HG03469 (cell line): ENCODE measurements around the gene KANK3.
"Not testable (repeated sequence)": the region's sequence is repeated elsewhere in the genome, so short reads cannot be mapped to it uniquely, and the experiment has no call there.

Source experiments
- ATAC-seq: cut with Tn5 transposase; IDR thresholded peaks from one replicate; pipeline ENCODE4 v1.9.1; 2021; ENCODE audit warnings: mild to moderate bottlenecking, moderate library complexity, moderate number of reproducible peaks; ENCODE audit not compliant: unreplicated experiment

The KANK3 gene

DNA sequence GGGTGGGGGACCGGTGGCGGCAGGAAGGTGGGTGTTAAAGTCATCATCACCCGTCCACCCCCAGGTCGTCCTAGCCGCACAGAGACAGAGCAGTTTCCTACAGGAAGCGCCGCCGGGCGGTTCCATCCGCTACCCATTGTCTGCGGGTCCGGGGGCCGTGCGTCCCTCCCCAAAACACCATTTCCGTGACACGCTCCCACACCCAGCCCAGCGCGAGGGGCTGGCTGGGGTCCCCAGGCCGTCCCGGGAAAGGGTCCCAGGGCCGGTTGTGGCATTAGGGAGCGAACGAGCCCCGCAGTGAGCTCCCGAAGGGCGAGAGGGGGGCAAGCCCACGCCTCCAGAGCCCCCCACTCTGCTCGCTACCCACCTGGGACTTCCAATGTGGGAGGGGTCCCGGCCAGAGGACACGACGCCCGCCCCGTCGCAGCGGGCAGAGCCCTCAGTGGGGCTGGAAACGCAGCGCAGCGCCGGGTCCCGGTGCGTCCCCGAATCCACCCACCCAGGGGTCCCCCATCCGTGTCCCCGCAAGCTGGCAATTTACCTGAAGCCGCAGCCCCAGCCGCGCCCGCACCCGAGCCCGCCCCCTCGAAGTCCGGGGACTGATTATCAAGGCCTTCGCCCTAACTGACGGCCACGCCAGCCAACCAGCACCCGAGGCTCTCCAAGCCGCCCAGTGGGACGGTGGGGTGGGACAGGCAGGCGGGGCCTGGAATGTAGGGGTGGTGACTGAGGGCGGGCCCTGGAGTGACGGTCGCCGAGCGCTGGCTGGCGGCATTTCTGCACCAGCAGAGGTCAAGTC is at the start of gene KANK3:
Gene KANK3, minus strand, starts transcription at position 579 of the 799 bp plus-strand sequence. CDS start 5,434 bp downstream, outside the sequence.
- ATAC-seq, result no peak

- no peak for ATAC-seq
Observed at GRCh38 chr19:8392017-8392591, 49.0 kb upstream of the KANK3 start.

- ATAC-seq, result no peak
Observed at GRCh38 chr19:8391198-8392016, 48.3 kb upstream of the KANK3 start.

DNA sequence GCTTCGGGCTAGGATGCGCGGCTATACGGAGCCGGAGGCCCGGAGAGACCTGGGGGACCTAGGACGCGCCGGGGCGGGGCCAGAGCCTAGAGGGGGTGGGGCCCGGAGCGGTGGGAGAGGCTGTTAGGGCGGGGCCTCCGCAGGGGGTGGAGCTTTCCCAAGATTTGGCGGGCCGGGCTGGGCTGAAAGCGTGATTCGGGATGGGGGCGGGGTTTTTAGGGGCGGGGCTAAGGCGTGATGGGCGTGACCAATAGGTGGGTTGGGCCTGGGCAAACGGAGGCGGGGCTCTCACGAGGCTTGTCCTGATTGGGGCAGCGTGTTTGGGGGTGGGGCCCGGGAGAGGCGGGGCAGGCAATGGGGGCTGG is 47.5 kb upstream of the KANK3 start:
- peak; percentile 16 for ATAC-seq

DNA sequence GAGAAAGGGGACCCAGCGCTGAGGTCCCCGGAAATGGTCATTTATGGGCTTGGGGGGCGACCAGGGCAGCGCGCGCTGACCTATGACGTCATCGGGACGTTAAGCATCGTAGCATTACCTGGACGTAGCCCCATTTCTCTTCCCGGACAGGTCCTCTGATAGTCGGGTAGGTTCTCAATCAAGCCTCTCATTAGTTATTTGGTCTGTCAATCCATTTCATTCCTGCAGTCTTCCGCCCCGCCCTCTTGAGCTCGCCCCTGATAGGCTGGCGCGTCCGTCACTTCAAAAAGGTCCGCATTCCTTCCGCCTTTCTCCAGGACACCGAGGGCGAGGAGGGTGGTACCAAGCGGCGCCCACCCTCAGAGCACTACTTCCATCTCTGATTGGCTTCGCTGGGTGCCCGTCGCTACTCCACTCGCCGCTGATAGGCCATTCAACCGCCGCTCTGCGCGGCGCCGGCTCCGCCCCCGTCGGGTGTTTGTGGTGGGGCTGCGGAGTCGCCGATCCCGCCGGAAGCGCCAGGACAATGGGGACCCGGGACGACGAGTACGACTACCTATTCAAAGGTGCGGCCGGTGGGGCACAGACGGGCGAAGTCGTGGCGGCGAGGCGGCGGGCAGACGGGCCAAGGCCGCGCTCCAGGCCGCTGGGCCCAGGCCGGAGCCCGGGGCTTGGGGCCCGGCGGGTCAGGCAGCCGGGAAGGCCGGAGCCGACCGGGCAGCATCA is 47.0 kb upstream of the KANK3 start, which contains the start of gene RAB11B:
Gene RAB11B, plus strand, starts transcription at position 470 of the 726 bp plus-strand sequence. Its CDS starts 57 bp downstream, at position 527.
- ATAC-seq, result peak; percentile 83

DNA sequence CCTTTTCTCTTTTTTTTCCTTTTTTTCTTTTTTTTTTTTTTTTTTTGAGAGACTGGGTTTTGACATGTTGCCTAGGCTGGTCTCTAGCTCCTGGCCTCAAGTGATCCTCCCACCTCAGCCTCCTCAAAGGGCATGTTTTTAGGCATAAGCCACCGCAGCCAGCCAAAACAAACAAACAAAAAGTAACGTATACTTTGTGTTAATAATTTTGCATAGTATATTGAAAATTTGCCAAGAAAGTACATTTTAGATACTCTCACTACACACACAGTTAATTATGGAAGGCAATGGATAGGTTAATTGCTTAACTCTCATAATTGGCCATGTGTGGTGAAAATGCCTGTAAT is 45.5 kb upstream of the KANK3 start:
- no peak for ATAC-seq

DNA sequence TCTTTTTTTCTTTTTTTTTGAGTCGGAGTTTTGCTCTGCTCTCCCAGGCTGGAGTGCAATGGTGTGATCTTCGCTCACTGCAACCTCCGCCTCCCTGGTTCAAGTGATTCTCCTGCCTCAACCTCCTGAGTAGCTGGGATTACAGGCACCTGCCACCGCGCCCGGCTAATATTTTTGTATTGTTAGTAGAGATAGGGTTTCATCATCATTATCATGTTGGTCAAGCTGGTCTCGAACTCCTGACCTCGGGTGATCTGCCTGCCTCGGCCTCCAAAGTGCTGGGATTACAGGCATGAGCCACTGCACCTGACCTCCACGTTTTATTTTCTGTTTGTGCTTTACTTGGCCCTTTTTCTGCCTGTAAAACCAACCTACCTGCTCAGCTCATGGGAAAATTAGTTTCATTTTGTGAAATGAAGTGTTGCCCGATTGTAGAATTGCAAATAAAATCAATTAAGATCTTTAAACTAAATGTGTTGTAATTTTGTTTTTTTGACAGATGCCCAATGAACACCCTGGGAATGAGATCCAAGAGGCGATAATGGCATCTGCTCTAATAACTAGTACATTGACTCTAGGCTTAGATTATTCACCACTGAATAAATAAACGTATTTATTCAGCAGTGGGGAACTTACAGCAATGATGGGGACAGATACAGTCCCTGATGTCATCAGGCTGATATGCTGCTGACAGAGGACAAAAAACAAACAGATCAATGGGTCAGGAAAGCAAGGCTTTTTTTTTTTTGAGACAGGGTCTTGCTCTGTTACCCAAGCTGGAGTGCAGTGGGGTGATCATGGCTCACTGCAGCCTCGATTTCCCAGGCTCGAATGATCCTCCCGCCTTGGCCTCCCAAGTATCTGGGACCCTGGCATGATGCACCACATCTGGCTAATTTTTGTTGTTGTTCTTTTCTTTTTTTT is 44.9 kb upstream of the KANK3 start:
- ATAC-seq, result no peak

DNA sequence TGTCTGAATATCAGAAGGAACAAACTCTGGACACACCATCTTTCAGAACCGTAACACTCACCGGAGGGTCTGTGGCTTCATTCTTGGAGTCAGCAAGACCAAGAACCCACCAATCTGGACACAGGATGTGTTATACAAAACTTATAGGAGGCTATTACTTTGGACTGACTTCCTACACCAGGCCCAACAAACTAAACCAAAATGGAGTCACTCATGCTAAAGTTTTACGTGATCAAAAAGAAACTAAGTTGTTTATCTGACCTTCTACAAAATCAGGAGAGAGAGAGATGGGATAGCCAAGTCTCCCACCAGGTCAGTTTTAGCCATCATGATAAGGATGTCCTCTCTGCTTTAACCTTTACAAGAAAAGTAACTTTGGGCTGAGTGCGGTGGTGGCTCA is 43.9 kb upstream of the KANK3 start:
- no peak for ATAC-seq

GRCh38 chr19:8386419-8386818 is 43.4 kb upstream of the KANK3 start:
- not testable (repeated sequence) for ATAC-seq

DNA sequence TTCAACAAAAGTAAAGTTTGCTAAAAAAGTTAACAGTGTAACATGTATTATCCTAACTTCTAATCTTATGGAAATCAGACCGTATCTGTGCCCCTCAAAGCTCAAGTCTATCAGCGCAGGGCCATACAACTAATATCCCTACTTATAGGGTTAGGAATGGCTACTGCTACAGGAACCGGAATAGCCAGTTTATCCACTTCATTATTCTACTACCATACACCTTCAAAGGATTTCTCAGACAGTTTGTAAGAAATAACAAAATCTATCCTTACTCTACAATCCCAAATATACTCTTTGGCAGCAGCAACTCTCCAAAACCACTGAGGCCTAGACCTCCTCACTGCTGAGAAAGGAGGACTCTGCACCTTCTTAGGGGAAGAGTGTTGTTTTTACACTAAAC is 42.5 kb upstream of the KANK3 start:
- not testable (repeated sequence) for ATAC-seq

- not testable (repeated sequence) for ATAC-seq
Observed at GRCh38 chr19:8385103-8385502, 42.0 kb upstream of the KANK3 start.

DNA sequence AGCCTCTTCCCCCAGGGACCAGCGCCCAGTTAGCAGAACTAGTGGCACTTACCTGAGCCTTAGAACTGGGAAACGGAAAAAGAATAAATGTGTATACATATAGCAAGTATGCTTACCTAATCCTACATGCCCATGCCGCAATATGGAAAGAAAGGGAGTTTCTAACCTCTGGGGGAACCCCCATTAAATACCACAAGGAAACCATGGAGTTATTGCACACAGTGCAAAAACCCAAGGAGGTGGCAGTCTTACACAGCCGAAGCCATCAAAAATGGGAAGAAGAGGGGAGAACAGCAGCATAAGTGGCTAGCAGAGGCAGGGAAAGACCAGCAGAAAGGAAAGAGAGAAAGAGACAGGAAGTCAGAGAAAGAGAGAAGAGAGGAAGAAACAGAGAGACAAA is 41.5 kb upstream of the KANK3 start:
- not testable (repeated sequence) for ATAC-seq

- ATAC-seq, result not testable (repeated sequence)
Observed at GRCh38 chr19:8379156-8379891, 36.3 kb upstream of the KANK3 start.

- no peak for ATAC-seq
Observed at GRCh38 chr19:8377598-8377997, 34.5 kb upstream of the KANK3 start.

DNA sequence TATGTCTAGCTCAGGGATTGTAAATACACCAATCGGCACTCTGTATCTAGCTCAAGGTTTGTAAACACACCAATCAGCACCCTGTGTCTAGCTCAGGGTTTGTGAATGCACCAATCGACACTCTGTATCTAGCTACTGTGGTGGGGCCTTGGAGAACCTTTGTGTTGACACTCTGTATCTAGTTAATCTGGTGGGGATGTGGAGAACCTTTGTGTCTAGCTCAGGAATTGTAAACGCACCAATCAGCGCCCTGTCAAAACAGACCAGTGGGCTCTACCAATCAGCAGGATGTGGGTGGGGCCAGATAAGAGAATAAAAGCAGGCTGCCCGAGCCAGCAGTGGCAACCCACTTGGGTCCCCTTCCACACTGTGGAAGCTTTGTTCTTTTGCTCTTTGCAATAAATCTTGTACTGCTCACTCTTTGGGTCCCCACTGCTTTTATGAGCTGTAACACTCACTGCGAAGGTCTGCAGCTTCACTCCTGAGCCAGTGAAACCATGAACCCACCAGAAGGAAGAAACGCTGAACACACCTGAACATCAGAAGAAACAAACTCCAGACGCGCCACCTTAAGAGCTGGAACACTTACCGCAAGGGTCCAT is 33.4 kb upstream of the KANK3 start:
- not testable (repeated sequence) for ATAC-seq

GRCh38 chr19:8375766-8376165 is 32.7 kb upstream of the KANK3 start:
- ATAC-seq, result not testable (repeated sequence)

DNA sequence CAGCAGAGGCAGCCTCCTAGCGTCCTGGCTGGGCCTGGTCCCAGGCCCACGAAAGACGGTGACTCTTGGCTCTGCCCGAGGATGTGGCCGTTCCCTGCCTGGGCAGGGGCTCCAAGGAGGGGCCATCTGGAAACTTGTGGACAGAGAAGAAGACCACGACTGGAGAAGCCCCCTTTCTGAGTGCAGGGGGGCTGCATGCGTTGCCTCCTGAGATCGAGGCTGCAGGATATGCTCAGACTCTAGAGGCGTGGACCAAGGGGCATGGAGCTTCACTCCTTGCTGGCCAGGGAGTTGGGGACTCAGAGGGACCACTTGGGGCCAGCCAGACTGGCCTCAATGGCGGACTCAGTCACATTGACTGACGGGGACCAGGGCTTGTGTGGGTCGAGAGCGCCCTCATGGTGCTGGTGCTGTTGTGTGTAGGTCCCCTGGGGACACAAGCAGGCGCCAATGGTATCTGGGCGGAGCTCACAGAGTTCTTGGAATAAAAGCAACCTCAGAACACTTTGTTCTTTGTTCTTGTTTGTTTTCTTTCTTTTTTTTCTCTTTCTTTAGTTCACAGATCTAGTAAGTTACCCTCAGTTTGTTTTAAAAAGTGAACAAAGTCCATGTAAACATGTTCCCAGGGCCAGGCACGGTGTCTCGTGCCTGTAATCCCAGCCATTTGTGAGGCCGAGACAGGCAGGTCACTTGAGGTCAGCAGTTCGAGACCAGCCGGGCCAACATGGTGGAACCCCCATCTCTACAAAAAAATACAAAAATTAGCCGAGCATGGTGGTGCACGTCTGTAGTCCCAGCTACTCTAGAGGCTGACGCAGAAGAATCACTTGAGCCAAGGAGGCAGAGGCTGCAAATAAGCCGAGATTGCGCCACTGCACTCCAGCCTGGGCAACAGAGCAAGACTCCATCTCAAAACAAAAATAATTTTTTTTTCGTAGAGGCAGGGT is 31.1 kb upstream of the KANK3 start:
- no peak for ATAC-seq
